Stimulated activated CD8-positive, alpha-beta memory T cell treated with anti-CD3 and anti-CD28 coated beads, Interleukin-12 subunit alpha, Interleukin-12 subunit beta, amount 100 ng/mL, for 24 hours (primary cell): ENCODE data around the gene IQGAP3.

Source experiments
- DNase-seq: peaks from one replicate; pipeline ENCODE4 v3.0.0-alpha.2; 2020; ENCODE audit errors: extremely low read depth

Gene IQGAP3

DNA sequence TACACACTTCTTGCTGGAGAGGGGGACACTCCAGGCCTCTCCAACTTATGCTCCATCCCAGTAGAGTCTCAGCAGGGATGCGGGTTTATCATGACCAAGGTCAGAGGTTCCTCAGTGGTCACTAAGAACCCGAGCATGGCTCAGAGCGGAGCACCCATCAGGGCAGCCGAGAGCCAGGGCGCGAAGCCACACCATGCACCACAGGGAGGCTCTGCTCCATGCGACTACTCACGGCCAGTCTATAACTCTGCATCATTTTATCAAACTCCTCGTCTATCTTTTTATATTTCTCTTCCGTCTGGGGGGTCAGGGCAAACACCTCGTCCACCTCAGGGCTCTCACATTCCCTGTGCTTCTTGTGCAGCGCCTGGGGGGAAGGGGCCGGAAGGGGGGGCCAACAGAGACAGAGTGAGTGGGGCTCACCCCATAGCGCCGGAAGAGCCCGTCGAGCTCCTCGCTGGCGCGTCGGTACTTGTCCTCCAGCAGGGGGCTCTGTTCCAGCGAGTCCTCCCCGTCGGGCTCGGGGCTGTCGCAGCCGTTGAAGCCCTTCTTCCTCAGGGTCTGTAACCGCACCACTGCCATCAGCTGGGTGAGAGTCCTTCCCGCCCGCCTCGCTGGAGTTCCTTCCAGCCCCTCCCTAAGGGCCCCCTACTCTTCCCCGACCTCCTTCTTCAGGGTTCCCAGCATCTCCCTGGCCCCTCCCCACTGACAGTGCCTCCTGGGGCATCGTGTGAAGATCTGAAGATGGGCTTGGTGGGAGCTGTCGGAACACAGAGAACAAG lies 91.8 kb downstream of the IQGAP3 start:
- DNase-seq: peak; percentile 45

DNA sequence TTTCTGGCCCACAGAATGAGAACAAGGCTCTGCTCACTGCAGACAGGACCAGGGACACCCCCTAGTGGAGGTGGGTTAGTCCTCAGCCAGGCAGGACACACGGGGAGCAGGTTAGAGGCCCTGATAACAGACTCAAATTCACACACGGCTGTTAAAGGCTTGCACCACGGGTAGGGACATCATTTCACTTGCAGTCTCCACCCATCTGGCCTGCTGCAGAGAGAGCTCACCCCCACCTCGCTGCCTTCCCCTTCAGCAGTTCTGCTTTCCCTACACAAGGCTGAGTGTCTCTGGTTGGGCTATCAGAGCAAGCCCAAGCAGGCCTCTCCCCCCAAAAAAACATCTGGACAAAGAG lies 92.4 kb downstream of the IQGAP3 start:
- DNase-seq: no peak

DNA sequence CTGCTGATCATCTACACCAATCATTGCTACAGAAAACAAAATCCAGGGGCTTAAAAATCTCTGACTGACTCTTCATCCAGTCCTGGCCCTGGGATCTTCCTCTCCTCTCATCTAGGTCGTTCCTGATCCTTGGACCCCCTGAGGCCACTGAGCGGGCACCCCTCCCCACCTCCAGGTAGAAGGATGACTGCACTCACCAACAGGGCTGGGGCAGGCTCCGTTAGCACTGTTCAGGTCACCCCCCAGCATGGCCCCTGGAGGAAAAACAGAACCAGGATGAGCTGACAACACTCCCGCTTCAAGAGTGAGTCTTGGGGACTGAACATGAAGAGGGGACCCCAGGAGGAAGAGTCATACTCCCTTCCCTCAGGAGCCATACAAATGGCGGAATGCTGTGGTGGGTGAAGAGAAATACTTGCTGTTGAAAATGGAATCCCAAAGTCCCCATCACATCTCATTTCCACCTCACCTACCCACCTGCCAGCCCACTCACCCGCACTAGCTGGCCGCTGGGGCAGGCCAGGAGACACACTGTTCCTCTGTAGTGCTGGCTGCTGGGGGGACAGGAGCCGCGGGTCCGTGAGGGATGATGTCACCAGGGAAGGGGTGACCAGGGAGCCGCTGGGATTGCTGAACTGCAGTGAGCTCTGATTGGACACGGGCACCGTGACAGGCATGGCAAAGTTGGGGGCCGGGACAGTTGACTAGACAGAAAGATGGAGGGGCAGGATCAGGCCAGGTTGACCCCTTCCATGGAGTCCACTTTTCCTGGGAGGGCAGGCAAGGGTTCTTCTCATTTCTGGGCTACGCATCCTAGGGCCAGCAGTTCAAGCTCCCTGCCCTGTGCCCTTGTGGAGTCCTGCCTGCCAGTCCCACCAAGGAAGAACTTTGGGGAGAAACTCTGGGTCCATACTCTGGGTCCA lies 93.0 kb downstream of the IQGAP3 start:
- no peak for DNase-seq

DNA sequence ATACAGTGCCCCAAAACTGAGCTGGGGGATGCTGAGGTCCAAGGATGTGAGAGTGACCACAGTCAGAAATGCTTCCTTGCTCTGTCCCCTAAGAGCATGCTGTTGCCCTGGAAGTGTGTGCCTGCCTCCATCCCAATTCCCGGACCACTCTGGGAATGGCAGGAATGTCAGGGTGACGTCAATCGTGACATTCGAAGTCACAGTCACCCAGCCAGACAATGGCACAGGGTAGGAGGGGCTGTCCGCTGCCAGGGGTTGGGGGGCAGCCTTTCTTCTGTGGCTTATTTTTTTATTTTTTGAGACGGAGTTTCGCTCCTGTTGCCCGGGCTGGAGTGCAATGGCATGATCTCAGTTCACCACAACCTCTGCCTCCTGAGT lies 94.1 kb downstream of the IQGAP3 start:
- DNase-seq: no peak

DNA sequence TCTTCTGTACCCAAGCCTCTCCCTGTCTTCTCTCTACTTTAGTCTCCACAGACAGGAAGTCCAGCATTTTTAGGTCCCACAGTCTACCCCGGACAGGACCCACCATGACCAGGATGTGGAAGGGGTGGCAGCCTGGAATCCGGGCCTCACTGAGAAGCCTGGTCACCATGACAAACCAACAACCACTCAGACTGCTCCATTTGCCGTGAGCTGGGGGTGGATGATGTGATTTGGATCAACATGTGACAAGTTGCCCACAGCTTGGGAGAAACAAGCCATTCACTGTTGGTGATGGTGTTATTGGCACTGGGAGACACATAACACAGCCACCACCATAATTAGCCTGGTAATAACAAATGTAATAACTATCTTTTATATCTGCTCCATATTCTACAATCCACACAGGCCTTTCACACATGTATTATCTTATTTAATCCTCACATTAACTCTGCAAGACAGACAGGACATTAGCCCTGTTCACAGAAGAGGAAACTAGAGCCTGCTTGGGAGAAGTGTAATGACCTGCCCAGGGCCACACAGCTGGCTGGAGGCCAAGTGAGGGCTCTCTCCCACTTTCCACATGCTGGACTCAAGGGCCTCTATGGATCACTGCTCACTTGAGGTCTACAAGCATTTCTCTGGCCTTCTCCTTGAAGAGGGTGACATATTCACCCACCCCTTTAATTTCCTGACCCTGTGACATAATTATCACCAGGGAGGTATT lies 94.7 kb downstream of the IQGAP3 start:
- no peak for DNase-seq

DNA sequence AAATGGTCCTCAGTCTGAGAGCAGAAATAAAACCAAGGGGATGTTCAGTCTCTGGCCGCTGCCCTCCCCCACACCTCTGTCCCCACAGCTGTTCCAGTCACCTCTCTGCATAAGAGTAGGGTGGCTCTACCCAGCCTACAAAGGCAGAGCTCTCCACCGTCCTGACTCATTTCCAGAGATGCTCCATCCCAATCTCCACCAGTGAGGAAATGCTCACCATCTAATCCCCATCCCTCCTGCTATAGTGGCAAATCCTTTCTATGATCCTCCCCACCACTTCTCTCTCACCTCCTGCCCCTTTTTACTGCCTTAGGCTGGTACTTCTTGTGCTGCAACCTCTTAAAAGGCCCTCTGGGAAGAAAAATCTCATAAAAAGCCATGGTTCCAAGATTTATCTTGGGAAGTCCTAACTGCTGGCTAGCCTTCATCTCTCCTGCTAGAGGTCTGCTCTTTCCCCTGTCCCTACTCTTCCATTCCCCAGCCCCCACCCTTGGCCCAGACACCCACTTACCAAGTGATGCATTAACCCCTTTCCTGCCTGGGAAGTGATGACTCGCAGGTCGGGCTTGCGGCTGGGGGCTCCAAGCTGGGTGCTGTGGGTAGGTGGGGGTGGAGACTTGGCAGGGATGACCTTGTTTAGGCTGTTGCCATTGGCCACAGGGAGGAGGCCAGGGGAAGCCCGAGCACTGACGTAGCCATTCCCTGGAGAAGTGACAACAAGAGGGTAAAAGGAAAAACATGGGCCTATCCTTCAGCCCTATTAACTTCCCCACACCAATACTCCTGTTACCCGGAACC lies 95.7 kb downstream of the IQGAP3 start:
- no peak for DNase-seq

DNA sequence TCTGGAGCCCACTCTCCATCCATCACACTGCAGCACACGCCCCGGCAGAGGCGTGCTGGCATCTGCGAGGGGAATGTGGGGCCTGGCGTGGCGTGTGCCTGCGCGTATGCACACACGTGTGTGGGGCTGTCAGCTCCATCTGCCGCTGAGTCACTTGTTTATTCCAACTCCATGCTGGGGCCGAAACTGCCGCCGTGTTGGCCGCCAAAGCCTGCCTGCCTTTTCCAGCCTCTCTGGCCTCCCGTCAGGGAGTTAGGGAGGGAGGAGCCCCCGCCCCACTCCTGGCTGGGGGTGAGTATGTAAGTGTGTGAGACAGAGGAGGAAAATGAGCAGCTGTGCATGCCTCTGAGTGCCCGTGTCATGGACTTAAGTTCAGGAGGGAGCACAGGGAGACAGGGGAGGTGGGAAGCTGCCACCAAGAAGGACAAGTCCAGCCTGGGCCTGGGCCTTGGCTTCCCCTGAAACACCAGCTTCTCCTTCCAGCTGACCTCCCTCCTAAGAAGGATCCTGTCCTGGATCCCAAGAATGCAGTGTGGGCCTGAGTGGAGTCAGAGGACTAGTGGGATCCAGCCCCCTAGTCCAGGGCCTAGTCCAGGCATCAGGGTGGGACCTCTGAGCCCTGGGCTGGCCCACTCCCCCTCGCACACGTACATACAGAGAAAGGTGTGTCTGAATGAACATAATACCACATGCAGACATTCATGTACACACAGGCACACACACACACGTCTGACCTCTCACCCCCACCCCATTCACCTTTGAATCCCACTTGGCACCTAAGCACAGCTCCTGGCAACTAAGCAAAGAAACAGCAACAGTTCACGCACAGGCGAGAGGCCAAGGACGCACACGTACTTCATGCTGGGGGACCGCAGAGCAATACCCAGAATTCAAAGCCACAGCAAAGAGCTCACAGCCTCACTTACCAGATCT lies 96.5 kb downstream of the IQGAP3 start:
- no peak for DNase-seq
